Neural progenitor cell (in vitro differentiated cells): ENCODE results near the gene SPOCK1. TPM values are rescaled to one million over a fixed set of nuclear protein-coding genes. Genes with fewer than 3 reads are reported as not detected.

Experiments
- DNase-seq: peaks from one replicate; pipeline ENCODE4 v3.0.0-alpha.2; 2016; ENCODE audit warnings: low spot score
- H2AFZ ChIP-seq: fragments of 200-600 bp; sonication (generic); replicated peaks from 2 replicates; pipeline ENCODE4 v1.6.1; 2016; ENCODE audit warnings: antibody characterized with exemption
- H3F3A ChIP-seq: fragments of 200-600 bp; sonication (generic); 2 replicates; pipeline ENCODE4 v1.6.1; 2016; ENCODE audit warnings: antibody characterized with exemption, low read depth
- H3K27ac ChIP-seq: fragments of 200-600 bp; sonication (generic); 2 replicates; pipeline ENCODE4 v1.5.1; 2016; ENCODE audit warnings: mild to moderate bottlenecking
- H3K27me3 ChIP-seq: fragments of 200-600 bp; sonication (generic); 2 replicates; pipeline ENCODE4 v1.6.1; 2016; ENCODE audit warnings: mild to moderate bottlenecking, moderate library complexity
- H3K36me3 ChIP-seq: fragments of 200-600 bp; sonication (generic); 2 replicates; pipeline ENCODE4 v1.5.1; 2016
- H3K4me1 ChIP-seq: fragments of 200-600 bp; sonication (generic); 2 replicates; pipeline ENCODE4 v1.6.1; 2016; ENCODE audit warnings: mixed run types
- H3K4me2 ChIP-seq: fragments of 200-600 bp; sonication (generic); 2 replicates; pipeline ENCODE4 v1.6.1; 2016
- H3K4me3 ChIP-seq: fragments of 200-600 bp; sonication (generic); 2 replicates; pipeline ENCODE4 v1.5.1; 2016
- H3K79me2 ChIP-seq: fragments of 200-600 bp; sonication (generic); 2 replicates; pipeline ENCODE4 v1.6.1; 2016; ENCODE audit warnings: low read depth
- H3K9ac ChIP-seq: fragments of 200-600 bp; sonication (generic); 2 replicates; pipeline ENCODE4 v1.6.1; 2016
- H3K9me3 ChIP-seq: fragments of 200-600 bp; sonication (generic); 2 replicates; pipeline ENCODE4 v1.5.1; 2016; ENCODE audit warnings: low read depth
- H4K20me1 ChIP-seq: fragments of 200-600 bp; sonication (generic); 2 replicates; pipeline ENCODE4 v1.6.1; 2016; ENCODE audit warnings: low read depth
- H3K27ac Mint-ChIP-seq: 3 replicates; pipeline ENCODE4 v1.8.0; 2021; ENCODE audit warnings: mixed read lengths
- H3K27me3 Mint-ChIP-seq: 2 replicates; pipeline ENCODE4 v1.8.0; 2022; ENCODE audit warnings: low read depth, mild to moderate bottlenecking, inconsistent platforms, moderate library complexity, mixed read lengths; ENCODE audit not compliant: insufficient read depth
- H3K36me3 Mint-ChIP-seq: 3 replicates; pipeline ENCODE4 v1.8.0; 2021; ENCODE audit warnings: mixed read lengths
- H3K4me1 Mint-ChIP-seq: 3 replicates; pipeline ENCODE4 v1.8.0; 2021; ENCODE audit warnings: mixed read lengths
- H3K4me3 Mint-ChIP-seq: 3 replicates; pipeline ENCODE4 v1.8.0; 2021; ENCODE audit warnings: mild to moderate bottlenecking, moderate library complexity, mixed read lengths
- H3K9me3 Mint-ChIP-seq: 3 replicates; pipeline ENCODE4 v1.8.0; 2020; ENCODE audit warnings: mixed read lengths
- CTCF ChIP-seq: fragments of 200-600 bp; sonication (generic); IDR thresholded peaks from 2 replicates; pipeline ENCODE4 v1.5.1; 2017; ENCODE audit warnings: antibody characterized with exemption, mild to moderate bottlenecking
- EZH2 ChIP-seq: fragments of 200-600 bp; sonication (generic); IDR thresholded peaks from 2 replicates; pipeline ENCODE4 v1.6.1; 2017; ENCODE audit warnings: antibody characterized with exemption, mild to moderate bottlenecking, moderate library complexity
- EZH2phosphoT487 ChIP-seq: fragments of 200-600 bp; sonication (generic); IDR thresholded peaks from 2 replicates; pipeline ENCODE4 v1.6.1; 2017; ENCODE audit warnings: antibody characterized with exemption
- total RNA-seq: library from RNA; depleted of rRNA; stranded (reverse); fragments of >200 nt; gene quantifications from 2 replicates; pipeline ENCODE4 v1.2.3, GENCODE V29; 2015; ENCODE audit warnings: low replicate concordance

SPOCK1 gene
- total RNA-seq, 1 donor from 2014 or later = 6.9 TPM

- DNase-seq = no peak
- H3K9ac ChIP-seq = no peak overlapping the region
- H3K27ac Mint-ChIP-seq = no peak overlapping the region
- H3K27ac ChIP-seq = no peak overlapping the region
- no peaks in the 10 kb centered on the region for H3K9me3 ChIP-seq
- no peak overlapping the region for H2AFZ ChIP-seq
- H3K4me1 ChIP-seq = peaks cover 7% of the 10 kb centered on the region
- no peaks in the 10 kb centered on the region for H4K20me1 ChIP-seq
- H3K27me3 Mint-ChIP-seq = peaks cover 6% of the 10 kb centered on the region
- peaks cover 20% of the 10 kb centered on the region for H3K4me1 Mint-ChIP-seq
- no peak overlapping the region for H3K4me3 Mint-ChIP-seq
- TF ChIP-seq EZH2phosphoT487 = no peak
- no peak for TF ChIP-seq EZH2
- no peak for TF ChIP-seq CTCF
- no peak overlapping the region for H3K4me2 ChIP-seq
- H3K9me3 Mint-ChIP-seq = no peaks in the 10 kb centered on the region
- no peaks in the 10 kb centered on the region for H3K36me3 Mint-ChIP-seq
- no peaks in the 10 kb centered on the region for H3K36me3 ChIP-seq
- H3K79me2 ChIP-seq = no peaks in the 10 kb centered on the region
- no peaks in the 10 kb centered on the region for H3K27me3 ChIP-seq
- no peak overlapping the region for H3K4me3 ChIP-seq
- peaks cover 2% of the 10 kb centered on the region for H3F3A ChIP-seq
Observed at GRCh38 chr5:137207023-137207760, 291.9 kb downstream of the SPOCK1 start.

DNA sequence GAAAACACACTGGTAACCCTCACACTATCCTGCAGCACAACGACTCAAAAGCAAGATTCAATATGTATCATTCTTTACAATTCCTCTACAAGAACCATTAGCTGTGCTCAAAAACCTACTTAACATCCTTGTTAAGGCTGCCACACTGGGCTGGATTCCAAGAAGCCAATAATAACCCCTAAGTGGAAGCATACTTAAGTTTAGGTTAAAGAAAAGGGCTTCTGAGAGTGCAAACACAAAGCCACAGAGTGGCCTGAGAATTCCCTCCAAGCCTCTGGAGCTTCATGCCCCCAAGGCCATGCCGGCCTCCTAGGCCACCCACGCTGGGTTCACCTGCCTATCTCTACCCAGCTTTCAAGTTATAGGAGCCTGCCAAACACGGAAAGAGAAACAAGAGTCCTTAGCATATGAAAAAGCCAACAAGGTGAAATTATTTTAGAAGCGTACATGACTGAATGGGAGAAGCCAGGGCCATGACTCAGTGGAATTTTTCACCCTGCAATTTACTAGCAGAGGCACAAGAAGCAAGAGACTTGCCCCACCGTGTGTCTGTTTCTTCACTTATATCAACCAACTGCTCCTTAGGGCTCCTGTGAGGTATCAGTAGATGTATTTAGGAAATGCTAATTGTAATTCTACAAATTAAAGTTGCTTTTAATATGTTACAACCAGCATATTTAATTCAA, 293.0 kb downstream of the SPOCK1 start:
- H3K27me3 Mint-ChIP-seq = peaks cover 6% of the 10 kb centered on the region
- Histone ChIP-seq H3F3A (peaks cover 12% of the 10 kb centered on the region), H2AFZ (no peak overlapping the region), H3K4me2 (no peak overlapping the region), H3K4me1 (peaks cover 13% of the 10 kb centered on the region), H3K9ac (no peak overlapping the region), H3K79me2 (no peaks in the 10 kb centered on the region), H3K27me3 (no peaks in the 10 kb centered on the region), H3K9me3 (no peaks in the 10 kb centered on the region), H3K36me3 (no peaks in the 10 kb centered on the region), H3K27ac (no peak overlapping the region), H4K20me1 (no peaks in the 10 kb centered on the region), H3K4me3 (no peak overlapping the region)
- no peaks in the 10 kb centered on the region for H3K9me3 Mint-ChIP-seq
- TF ChIP-seq CTCF (no peak), EZH2phosphoT487 (no peak), EZH2 (no peak)
- H3K36me3 Mint-ChIP-seq = no peaks in the 10 kb centered on the region
- no peak for DNase-seq
- no peak overlapping the region for H3K4me3 Mint-ChIP-seq
- H3K27ac Mint-ChIP-seq = no peak overlapping the region
- H3K4me1 Mint-ChIP-seq = peaks cover 29% of the 10 kb centered on the region

- Histone ChIP-seq H3K4me3 (no peak overlapping the region), H3K9me3 (no peaks in the 10 kb centered on the region), H3K9ac (no peak overlapping the region), H3K36me3 (no peaks in the 10 kb centered on the region), H3K27ac (no peak overlapping the region), H3K27me3 (no peaks in the 10 kb centered on the region), H2AFZ (no peak overlapping the region), H3K79me2 (no peaks in the 10 kb centered on the region), H4K20me1 (no peaks in the 10 kb centered on the region), H3K4me2 (no peak overlapping the region), H3K4me1 (peaks cover 21% of the 10 kb centered on the region), H3F3A (peaks cover 18% of the 10 kb centered on the region)
- Mint-ChIP-seq H3K27ac (no peak overlapping the region), H3K9me3 (no peaks in the 10 kb centered on the region), H3K4me3 (no peak overlapping the region), H3K36me3 (no peaks in the 10 kb centered on the region), H3K4me1 (peaks cover 35% of the 10 kb centered on the region), H3K27me3 (peaks cover 6% of the 10 kb centered on the region)
- TF ChIP-seq EZH2 = no peak
- TF ChIP-seq EZH2phosphoT487 = no peak
- no peak for TF ChIP-seq CTCF
- no peak for DNase-seq
Observed at GRCh38 chr5:137205231-137206027, 293.7 kb downstream of the SPOCK1 start.
